Activated CD8-positive, alpha-beta memory T cell treated with anti-CD3 and anti-CD28 coated beads for 24 hours (primary cell): ENCODE data around the gene CCNC.

Source experiments
- DNase-seq: peaks from one replicate; pipeline ENCODE4 v3.0.0-alpha.2; 2020

The CCNC gene

GRCh38 chr6:99568103-99568933 is at the start of gene CCNC:
TSS of gene CCNC (minus strand) at chr6:99568660. CDS start at chr6:99568527, 133 bp downstream.
- peak; percentile 97 for DNase-seq

GRCh38 chr6:99617131-99617530 is 48.7 kb upstream of the CCNC start:
- DNase-seq, result no peak

GRCh38 chr6:99614430-99615186 is 46.1 kb upstream of the CCNC start:
- DNase-seq, result peak; percentile 72

GRCh38 chr6:99613705-99614429 is 45.4 kb upstream of the CCNC start:
- peak; percentile 77 for DNase-seq

GRCh38 chr6:99613409-99613704 is 44.9 kb upstream of the CCNC start:
- DNase-seq, result peak; percentile 73

- no peak for DNase-seq
These were observed 44.3 kb upstream of the CCNC start for GRCh38 chr6:99612551-99613408.

- no peak for DNase-seq
These were observed 42.7 kb upstream of the CCNC start for GRCh38 chr6:99611148-99611547.

- DNase-seq, result no peak
These were observed 41.5 kb upstream of the CCNC start for GRCh38 chr6:99609905-99610489.

- no peak for DNase-seq
These were observed 40.5 kb upstream of the CCNC start for GRCh38 chr6:99608886-99609482.

GRCh38 chr6:99608059-99608885 is 39.8 kb upstream of the CCNC start:
- no peak for DNase-seq

- DNase-seq, result no peak
These were observed 39.1 kb upstream of the CCNC start for GRCh38 chr6:99607416-99608036.

- DNase-seq, result no peak
These were observed 38.4 kb upstream of the CCNC start, which contains the start of gene PRDM13 for GRCh38 chr6:99606656-99607415. TSS of gene PRDM13 (plus strand) at chr6:99606833. CDS start at chr6:99607035, 202 bp downstream.

- no peak for DNase-seq
These were observed 37.6 kb upstream of the CCNC start for GRCh38 chr6:99605911-99606655.

- no peak for DNase-seq
These were observed 36.7 kb upstream of the CCNC start for GRCh38 chr6:99605074-99605734.

GRCh38 chr6:99604166-99605073 is 36.0 kb upstream of the CCNC start:
- DNase-seq, result no peak

GRCh38 chr6:99603421-99604165 is 35.1 kb upstream of the CCNC start:
- DNase-seq, result peak; percentile 69
